Heart left ventricle (tissue), 13 donors: ENCODE results near the gene KRT16.

Experiments used
- CTCF ChIP-seq, 12 donors: fragments of 200-600 bp; sonication (generic) in 4 of 12; IDR thresholded peaks; one replicate each; pipeline versions ENCODE4 v1.5.0 to v1.8.0; 2018 to 2022; ENCODE audit warnings: antibody characterized with exemption in 12 of 12, mild to moderate bottlenecking in 5 of 12
- POLR2A ChIP-seq, 2 donors: fragments of 450-650 bp; IDR thresholded peaks; one replicate each; pipeline ENCODE4 v1.6.1; 2017; ENCODE audit warnings: antibody characterized with exemption in 2 of 2, mild to moderate bottlenecking in 2 of 2, moderate library complexity in 2 of 2
- donor health status: ischemic (EF 13 %, LVEDD 7.1; RV severe dilation, severe dysfunction).
- donor health status: DM: no; HTN: yes; CAD: no.
- donor health status: DM: no; HTN: no; CAD: no.
- donor health status: ischemic (EF 25% LVEDD 6.9; RV normal size, moderate dysfunction).
- donor health status: ischemic (EF 25% LVEDD 5.7; RV mildly dilated, moderate dysfunction).
- donor health status: ischemic (EF 35%, LVEDD 5.7; RV mildly dilated, moderate dysfunction).
- donor health status: nonischemic (EF 11% LVEDD 7.7; RV severe dilation, severe dysfunction).
- donor health status: DM: yes; HTN: yes; CAD: no.
- donor health status: PGD.
- donor health status: ischemic (EF 29% LVEDD 5.4; RV normal size, mild dysfunction).
- donor health status: nonischemic (EF 23%, LVEDD 6.1; RV moderate dilation, normal function).

GRCh38 chr17:41635121-41636097 lies 22.8 kb upstream of the KRT16 start:
- TF ChIP-seq CTCF (IDR thresholded peaks at IDR 0.05) (no peak), POLR2A (IDR thresholded peaks at IDR 0.05) (no peak)
